Erythroblast (primary cell): ENCODE data around the gene PTPRN2.

Experiments used
- DNase-seq, 2 experiments: peaks; one replicate each; lab custom pipeline; 2025; lab: John Stamatoyannopoulos, UW
- GATA1 ChIP-seq: IDR thresholded peaks from 2 replicates; pipeline ENCODE4 v1.6.1; 2011; ENCODE audit warnings: low read depth, mild to moderate bottlenecking, control low read depth, low read length, moderate library complexity
- POLR2A ChIP-seq: IDR thresholded peaks from 2 replicates; pipeline ENCODE4 v1.6.1; 2011; ENCODE audit warnings: mild to moderate bottlenecking, low read length

Gene PTPRN2

DNA sequence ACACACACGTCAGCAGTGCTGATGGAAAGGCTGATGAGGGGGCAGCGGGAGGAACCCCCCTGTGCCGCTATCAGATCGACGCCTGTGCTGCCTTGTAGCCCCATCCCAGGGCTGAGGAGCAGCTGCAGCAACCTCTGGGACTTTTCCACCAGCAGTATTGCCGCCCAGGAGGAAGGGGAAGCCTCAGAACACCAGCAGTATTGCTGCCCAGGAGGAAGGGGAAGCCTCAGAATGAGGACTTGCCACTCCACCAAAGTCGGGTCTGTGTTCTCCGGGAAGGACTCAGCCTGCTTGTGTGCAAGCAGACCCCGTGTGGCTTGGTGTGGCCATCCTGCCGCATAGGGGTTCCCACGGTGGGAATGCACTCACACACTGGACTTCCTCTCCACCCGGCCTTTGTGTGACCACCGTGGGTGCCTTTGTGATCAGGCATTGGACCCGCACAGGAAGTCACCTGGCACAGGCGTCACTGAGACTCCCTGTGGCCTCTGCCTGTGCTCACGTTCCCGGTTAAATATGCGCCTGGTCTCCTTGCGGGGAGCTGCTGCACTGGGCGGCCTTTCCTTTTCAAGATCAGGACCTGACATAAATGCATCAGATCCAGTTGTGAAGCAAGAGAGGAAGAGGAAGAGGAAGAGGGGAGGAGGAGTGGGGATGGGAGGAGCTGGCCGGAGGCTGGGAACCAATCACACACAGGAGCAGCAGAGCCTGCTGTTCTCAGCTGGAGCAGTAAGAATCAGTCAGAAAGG lies 1002.3 kb downstream of the PTPRN2 start:
- TF ChIP-seq POLR2A: no peak
- TF ChIP-seq GATA1: no peak
- DNase-seq: no peak

DNA sequence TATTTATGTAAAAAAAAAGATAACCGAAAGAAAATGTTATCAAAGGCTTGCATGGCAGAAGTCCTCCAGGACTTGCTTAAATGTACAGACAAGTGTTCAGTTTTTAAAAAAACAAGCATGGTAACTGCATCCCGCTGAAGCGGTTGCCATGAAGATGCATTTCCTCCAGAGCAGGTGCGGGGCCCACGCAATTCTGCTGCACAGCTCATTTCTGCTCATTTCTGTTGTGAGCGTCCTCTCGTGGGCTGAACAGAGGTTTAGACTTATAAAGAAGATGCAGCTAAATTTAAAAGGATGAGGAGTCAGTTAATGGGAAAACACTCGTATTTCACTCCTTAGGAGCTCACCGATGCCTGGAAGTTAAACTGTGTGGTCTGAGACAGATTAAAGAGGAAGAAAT lies 1003.2 kb downstream of the PTPRN2 start:
- no peak for DNase-seq
- TF ChIP-seq POLR2A (no peak), GATA1 (no peak)

DNA sequence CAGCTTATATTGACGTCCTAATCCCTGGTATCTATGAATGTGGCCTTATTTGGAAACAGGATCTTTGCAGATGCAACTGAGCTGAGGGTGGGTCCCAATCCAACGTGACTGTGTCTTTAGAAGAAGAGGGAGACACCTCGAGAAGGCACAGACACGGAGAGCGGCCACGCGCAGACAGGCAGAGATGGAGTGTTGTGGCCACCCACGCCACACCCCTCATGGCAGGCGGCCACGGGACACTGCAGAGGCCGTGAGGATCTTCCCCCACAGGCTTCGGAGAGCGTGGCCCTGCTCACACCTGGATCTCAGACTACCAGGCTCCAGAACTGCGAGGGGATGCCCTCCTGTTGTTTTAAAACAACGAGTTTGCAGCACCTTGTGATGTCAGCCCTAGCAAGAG lies 1005.9 kb downstream of the PTPRN2 start:
- no peak for DNase-seq
- TF ChIP-seq POLR2A (no peak), GATA1 (no peak)

DNA sequence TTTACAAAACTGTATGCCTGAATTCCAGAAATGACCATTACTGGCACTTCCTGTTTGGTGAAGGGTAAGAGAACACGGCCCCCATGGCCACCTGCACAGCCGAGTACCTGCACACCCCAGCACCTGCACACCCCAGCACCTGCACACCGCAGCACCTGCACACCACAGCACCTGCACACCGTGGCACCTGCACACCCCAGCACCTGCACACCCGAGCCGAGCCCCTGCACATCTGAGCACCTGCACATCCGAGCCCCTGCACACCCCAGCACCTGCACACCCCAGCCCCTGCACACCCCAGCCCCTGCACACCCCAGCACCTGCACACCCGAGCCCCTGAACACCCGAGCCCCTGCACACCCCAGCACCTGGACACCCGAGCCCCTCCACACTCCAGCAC lies 1007.3 kb downstream of the PTPRN2 start:
- TF ChIP-seq GATA1 (no peak), POLR2A (no peak)

DNA sequence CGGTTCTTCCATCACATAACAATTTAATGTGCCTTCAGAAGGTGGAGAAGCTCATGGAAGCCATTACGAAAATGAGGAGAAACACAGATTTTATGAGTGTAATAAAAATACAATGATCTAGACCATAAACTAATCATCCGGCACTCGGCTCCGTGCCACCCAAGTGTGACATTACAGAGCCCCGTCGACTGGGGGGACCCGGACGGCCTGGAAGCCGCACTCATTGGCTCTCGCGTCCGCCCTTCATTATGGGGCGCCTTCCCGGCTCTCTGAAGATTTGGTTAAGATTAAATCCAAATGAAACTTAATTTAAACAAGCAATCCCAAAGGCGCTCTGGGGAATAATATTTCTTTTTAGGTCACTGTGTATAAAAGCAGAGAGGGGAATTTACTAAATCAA lies 1008.2 kb downstream of the PTPRN2 start:
- DNase-seq: no peak
- TF ChIP-seq GATA1 (no peak), POLR2A (no peak)

More for the DNA sequence above, 1007.3 kb downstream of the PTPRN2 start:
- DNase-seq: no peak

DNA sequence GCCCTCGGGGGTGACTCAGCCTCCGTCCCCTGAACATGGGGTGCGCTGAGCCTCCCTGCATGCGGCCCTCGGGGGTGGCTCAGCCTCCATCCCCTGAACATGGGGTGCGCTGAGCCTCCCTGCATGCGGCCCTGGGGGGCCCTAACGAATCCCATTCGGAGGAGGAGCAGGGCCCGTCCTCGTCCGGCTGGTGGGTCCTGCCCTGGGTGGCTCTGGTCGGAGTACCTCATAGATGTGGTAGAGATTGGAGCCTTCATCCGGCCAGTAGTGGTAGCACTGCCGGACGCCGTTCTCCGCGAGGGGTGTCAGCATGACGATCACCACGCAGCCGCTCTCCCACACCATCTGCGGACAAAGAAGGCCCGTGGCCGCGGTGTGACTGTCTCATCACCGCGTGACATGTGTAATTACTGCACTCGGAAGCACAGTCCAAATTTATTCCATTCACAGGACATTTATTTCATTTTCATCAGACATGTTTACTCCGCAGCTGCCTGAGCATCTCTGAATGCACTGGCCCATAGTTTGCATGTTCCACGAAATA lies 1009.8 kb downstream of the PTPRN2 start:
- TF ChIP-seq GATA1 (no peak), POLR2A (no peak)
- no peak for DNase-seq

DNA sequence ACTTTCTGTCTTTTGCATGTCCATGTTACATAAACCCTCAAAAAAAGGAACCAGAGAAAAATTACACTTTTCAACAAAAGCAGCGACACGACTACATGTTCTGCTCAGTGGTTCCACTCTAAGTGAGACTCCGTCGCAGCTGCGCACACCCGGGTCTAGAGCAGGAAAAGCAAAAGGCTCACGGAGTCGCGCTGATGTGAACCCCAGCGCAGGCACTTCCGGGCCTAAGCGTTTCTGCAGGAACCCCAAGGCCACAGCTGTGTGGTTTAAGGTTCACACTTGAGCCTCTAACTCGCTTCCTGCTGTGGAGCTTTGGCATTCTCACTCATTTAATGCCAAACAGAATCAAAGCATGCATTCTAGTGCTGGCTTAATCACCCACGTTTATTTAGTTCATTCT lies 1010.6 kb downstream of the PTPRN2 start:
- TF ChIP-seq GATA1 (no peak), POLR2A (no peak)
- no peak for DNase-seq

DNA sequence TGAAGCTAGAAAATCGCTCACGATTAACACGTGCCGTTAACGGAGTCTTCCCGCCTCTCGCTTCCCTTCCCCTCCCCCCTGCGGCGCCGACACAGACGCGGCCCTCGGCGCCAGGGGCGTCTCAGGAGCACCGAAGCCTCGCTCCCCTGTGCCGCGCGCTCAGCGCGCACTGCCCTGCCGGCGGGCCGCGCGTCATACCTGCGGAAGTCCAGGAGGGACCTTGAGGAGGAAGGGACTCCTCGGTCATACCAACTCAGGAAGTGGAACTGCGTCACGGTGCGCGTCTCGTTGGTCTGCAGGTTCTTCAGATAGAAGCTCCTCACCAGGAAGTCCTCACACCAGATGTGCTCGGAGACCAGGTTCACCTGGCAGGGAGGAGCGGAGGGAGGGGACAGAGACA lies 1011.2 kb downstream of the PTPRN2 start:
- no peak for DNase-seq
- no peak for TF ChIP-seq GATA1
- TF ChIP-seq POLR2A: no peak

DNA sequence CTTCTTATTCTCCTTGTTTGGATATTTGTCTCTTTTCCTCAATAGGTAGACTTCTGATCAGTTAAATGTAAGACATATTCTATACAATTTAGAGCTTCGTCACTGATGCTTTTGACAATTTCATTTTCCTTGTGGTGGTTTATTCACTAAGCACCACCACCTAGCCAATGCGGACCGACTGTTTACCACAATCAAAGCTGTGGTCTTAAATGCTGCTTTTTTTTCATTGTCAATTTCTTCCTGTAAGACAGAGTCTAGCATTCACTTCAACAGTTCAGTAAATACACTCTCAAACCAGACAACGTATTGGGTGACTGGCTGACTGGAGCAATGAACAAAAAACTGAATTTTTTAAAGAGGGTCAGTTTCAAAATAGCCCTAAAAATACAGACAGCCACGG lies 1011.8 kb downstream of the PTPRN2 start:
- no peak for DNase-seq
- TF ChIP-seq GATA1 (no peak), POLR2A (no peak)

DNA sequence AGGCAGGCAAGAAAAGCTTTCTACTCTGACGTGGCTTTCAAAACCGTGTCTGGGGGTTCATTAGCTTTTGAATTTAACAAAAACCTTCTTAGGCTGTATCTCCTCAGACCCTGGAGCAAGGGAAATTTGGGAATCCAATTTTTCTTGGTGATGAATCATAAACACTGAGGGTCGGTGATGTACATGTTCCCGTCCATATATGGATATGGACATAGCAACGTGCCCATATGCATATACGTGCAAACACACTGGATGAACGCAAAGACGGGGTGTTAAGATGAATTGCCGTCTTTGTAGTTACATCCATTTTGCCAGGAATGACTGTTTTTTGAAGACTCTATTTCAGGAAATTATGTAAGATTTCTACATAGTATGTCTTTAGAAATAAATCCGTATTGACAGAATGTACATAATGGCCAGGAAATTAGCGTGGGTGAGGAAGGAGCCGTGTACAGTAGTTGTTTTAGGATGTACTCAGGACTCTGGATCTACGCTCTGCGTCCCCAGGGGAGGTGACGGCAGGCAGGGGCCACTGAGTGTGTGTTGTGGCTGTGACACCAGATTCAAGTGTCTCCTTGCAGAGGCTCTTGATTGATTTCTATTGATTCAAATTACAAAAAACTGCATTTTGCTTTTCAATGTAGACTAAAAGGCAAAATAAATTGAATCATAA lies 1012.6 kb downstream of the PTPRN2 start:
- DNase-seq: no peak
- TF ChIP-seq POLR2A: no peak
- TF ChIP-seq GATA1: no peak

DNA sequence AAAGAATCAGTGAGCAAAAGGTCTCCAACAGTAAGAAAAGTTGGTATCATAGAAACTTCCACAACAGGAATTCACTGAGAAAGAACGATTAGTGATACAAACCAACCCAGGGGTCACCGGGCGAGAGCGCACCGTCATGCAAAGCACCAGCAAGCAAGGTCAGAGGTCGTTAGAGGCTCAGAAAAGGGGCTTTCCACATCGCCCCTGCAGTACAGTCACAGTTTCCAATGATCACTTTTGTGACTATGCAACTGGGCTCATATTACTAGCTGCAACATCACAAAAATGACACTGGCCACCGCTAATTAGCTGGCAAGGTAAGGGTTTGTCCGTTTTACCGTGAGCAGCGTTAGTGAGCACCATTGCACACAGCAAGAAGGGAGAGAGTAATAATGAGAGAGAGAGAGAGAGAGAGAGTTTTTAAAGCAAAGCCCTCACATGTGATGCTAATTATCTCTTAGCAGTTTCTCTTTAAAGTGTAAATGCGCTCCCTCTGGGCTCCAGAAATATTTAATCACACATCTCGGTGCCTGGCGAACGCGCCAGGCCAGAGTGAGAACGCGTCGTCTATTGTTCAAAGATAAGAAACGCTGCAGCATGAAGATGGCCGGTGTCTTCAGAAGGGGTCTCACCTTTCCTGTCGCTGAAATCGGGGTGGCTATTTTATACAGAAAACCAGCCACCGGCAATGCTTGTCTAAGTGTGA lies 1013.4 kb downstream of the PTPRN2 start:
- TF ChIP-seq GATA1: no peak
- no peak for TF ChIP-seq POLR2A
- no peak for DNase-seq

DNA sequence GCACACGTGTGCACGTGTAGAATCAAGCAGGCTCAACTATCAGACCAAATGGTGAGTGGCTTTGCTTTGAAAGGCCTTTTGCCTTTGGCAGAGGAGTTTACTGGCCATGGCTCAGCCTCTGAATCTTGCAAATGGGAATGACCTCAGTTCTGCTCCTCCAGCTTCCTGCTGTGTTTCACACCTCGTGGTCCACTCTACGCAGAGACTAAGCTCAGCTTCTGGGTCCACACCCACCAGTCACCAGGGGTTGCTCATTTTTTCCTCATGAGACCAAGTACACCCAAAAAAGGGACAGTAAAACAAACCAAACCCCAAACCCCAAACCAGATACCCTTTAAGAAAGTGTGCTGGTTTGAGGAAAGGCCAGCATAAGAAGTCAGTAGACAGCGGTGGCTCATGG lies 1014.4 kb downstream of the PTPRN2 start:
- DNase-seq: no peak
- no peak for TF ChIP-seq GATA1
- TF ChIP-seq POLR2A: no peak

DNA sequence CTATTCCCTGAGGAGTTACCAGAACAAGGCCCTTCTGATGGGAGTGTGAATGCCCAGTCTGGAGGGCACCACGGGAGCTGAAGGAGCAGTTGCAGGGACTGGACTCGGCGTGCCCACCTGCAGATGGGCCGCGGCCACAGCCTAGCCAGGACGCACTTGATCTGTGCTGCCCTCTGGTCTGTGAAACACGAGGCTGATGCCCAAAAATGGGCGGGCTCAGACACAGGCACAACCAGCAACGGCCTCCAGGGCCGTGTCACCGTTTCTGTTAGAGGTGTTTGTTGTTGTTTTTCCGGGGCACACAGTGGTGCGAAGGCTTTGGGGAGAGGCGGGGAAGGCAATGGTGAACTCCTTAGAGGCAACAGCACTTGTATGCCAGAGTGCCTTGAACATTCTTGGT lies 1015.0 kb downstream of the PTPRN2 start:
- DNase-seq: no peak
- no peak for TF ChIP-seq GATA1
- TF ChIP-seq POLR2A: no peak

DNA sequence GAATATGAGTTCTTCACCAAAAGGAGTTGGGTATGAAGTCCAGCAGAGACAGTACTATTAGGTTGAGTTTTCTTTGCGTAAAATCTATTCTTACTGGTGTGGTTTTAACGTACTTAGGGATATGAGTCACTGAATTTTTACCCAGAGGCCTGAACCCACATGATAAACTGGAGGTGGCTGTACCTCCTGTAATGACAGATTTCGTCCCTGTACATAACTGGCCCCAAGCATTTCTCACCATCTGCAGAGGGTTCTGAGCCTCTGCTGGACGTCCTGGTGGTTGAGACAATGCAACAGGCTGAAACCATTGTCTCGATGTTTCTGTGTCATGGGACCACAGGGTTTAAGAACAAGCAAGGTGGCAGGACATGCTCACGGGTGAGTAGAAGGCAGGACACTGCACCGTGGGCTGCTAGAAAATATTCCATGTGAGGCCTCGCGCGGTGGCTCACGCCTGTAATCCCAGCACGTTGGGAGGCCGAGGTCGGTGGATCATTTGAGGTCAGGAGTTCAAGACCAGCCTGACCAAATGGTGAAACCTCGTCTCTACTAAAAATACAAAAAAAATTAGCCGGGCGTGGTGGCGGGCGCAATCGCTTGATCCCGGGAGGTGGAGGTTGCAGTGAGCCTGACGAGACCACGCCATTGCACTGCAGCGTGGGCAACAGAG lies 1017.0 kb downstream of the PTPRN2 start:
- no peak for DNase-seq
- TF ChIP-seq POLR2A: no peak
- TF ChIP-seq GATA1: no peak
